ENCODE data around the gene IFITM2. TPM values are rescaled to one million over a fixed set of nuclear protein-coding genes. Genes with fewer than 3 reads are reported as not detected.
"Not testable (repeated sequence)": the region's sequence is repeated elsewhere in the genome, so short reads cannot be mapped to it uniquely, and the experiment has no call there.

IFITM2 gene
- polyA plus RNA-seq, 1 donor (not counting 4 experiments of a cell fraction or from before 2014, with no cell fraction given), result 83.0 TPM

GRCh38 chr11:331358-332060 lies 23.9 kb downstream of the IFITM2 start:
- Histone ChIP-seq H3K27me3 (ENCODE audit: control insufficient read depth, extremely low read depth, insufficient read depth, low read length) (peaks cover 8% of the 10 kb centered on the region), H3K4me2 (ENCODE audit: control insufficient read depth, extremely low read depth, insufficient read depth, low read depth, low read length) (no peak overlapping the region)

GRCh38 chr11:332651-333480 lies 25.2 kb downstream of the IFITM2 start:
- Histone ChIP-seq H4K20me1 (ENCODE audit: control insufficient read depth, extremely low read depth, insufficient read depth, low read length) (no peaks in the 10 kb centered on the region), H3K4me1 (ENCODE audit: control insufficient read depth, extremely low read depth, insufficient read depth, low read length) (peaks cover 3% of the 10 kb centered on the region), H2AFZ (ENCODE audit: control insufficient read depth, low read length) (no peak overlapping the region), H3K9me1 (ENCODE audit: control insufficient read depth, extremely low read depth, insufficient read depth, low read length) (no peaks in the 10 kb centered on the region), H3K36me3 (ENCODE audit: control insufficient read depth in 2 of 2, extremely low read depth in 1 of 2, insufficient read depth in 2 of 2, low read length in 2 of 2) (no peaks in the 10 kb centered on the region), H3K9me3 (ENCODE audit: control insufficient read depth, low read depth, low read length) (peaks cover 2% of the 10 kb centered on the region), H3K79me2 (ENCODE audit: control insufficient read depth, insufficient read depth, low read length) (no peaks in the 10 kb centered on the region), H3K4me3 (ENCODE audit: control insufficient read depth in 2 of 3, extremely low read depth in 1 of 3, insufficient read depth in 2 of 3, low read depth in 1 of 3, low read length in 3 of 3) (no peak overlapping the region), H3K27ac (ENCODE audit: control insufficient read depth, insufficient read depth, low read length) (no peak overlapping the region), H3K9ac (ENCODE audit: control insufficient read depth, extremely low read depth, insufficient read depth, low read length) (no peak overlapping the region), H3K4me2 (ENCODE audit: control insufficient read depth, extremely low read depth, insufficient read depth, low read depth, low read length) (no peak overlapping the region), H3K27me3 (ENCODE audit: control insufficient read depth, extremely low read depth, insufficient read depth, low read length) (peaks cover 4% of the 10 kb centered on the region)
- FAIRE-seq (no peak), DNase-seq (ENCODE audit: low read depth, low spot score) (no peak)
- TF ChIP-seq EZH2 (IDR thresholded peaks at IDR 0.05; ENCODE audit: low read length) (no peak), CTCF (optimal IDR thresholded peaks at IDR 0.05 in 1 of 3, IDR thresholded peaks at IDR 0.05 in 1 of 3, conservative IDR thresholded peaks at IDR 0.05 in 1 of 3; ENCODE audit: extremely low read depth in 1 of 3, insufficient read depth in 2 of 3, low read length in 3 of 3) (no peak)
- dilution Hi-C loops (cut with MboI; ENCODE audit: extremely low pct_ligation_motif_present, low sequenced_read_pairs), result no loop called here

More at GRCh38 chr11:331358-332060, 23.9 kb downstream of the IFITM2 start:
- Histone ChIP-seq H4K20me1 (ENCODE audit: control insufficient read depth, extremely low read depth, insufficient read depth, low read length) (no peaks in the 10 kb centered on the region), H3K4me1 (ENCODE audit: control insufficient read depth, extremely low read depth, insufficient read depth, low read length) (peaks cover 3% of the 10 kb centered on the region), H3K36me3 (ENCODE audit: control insufficient read depth in 2 of 2, extremely low read depth in 1 of 2, insufficient read depth in 2 of 2, low read length in 2 of 2) (no peaks in the 10 kb centered on the region), H2AFZ (ENCODE audit: control insufficient read depth, low read length) (no peak overlapping the region), H3K9me3 (ENCODE audit: control insufficient read depth, low read depth, low read length) (peaks cover 2% of the 10 kb centered on the region), H3K9me1 (ENCODE audit: control insufficient read depth, extremely low read depth, insufficient read depth, low read length) (no peaks in the 10 kb centered on the region), H3K27ac (ENCODE audit: control insufficient read depth, insufficient read depth, low read length) (no peak overlapping the region), H3K9ac (ENCODE audit: control insufficient read depth, extremely low read depth, insufficient read depth, low read length) (no peak overlapping the region), H3K4me3 (ENCODE audit: control insufficient read depth in 2 of 3, extremely low read depth in 1 of 3, insufficient read depth in 2 of 3, low read depth in 1 of 3, low read length in 3 of 3) (no peak overlapping the region), H3K79me2 (ENCODE audit: control insufficient read depth, insufficient read depth, low read length) (no peaks in the 10 kb centered on the region)
- dilution Hi-C loops (cut with MboI; ENCODE audit: extremely low pct_ligation_motif_present, low sequenced_read_pairs), result no loop called here
- no peak for TF ChIP-seq CTCF (optimal IDR thresholded peaks at IDR 0.05 in 1 of 3, IDR thresholded peaks at IDR 0.05 in 1 of 3, conservative IDR thresholded peaks at IDR 0.05 in 1 of 3; ENCODE audit: extremely low read depth in 1 of 3, insufficient read depth in 2 of 3, low read length in 3 of 3)
- no peak for TF ChIP-seq EZH2 (IDR thresholded peaks at IDR 0.05; ENCODE audit: low read length)
- DNase-seq (ENCODE audit: low read depth, low spot score), result no peak
- no peak for FAIRE-seq

- H3K27ac ChIP-seq (ENCODE audit: control insufficient read depth, insufficient read depth, low read length); DNase-seq (ENCODE audit: low read depth, low spot score); H3K9me3 ChIP-seq (ENCODE audit: control insufficient read depth, low read depth, low read length); FAIRE-seq; H3K36me3 ChIP-seq (ENCODE audit: control insufficient read depth in 2 of 2, extremely low read depth in 1 of 2, insufficient read depth in 2 of 2, low read length in 2 of 2); H3K79me2 ChIP-seq (ENCODE audit: control insufficient read depth, insufficient read depth, low read length); H2AFZ ChIP-seq (ENCODE audit: control insufficient read depth, low read length); H3K4me3 ChIP-seq (ENCODE audit: control insufficient read depth in 2 of 3, extremely low read depth in 1 of 3, insufficient read depth in 2 of 3, low read depth in 1 of 3, low read length in 3 of 3); H4K20me1 ChIP-seq (ENCODE audit: control insufficient read depth, extremely low read depth, insufficient read depth, low read length); H3K9me1 ChIP-seq (ENCODE audit: control insufficient read depth, extremely low read depth, insufficient read depth, low read length); H3K4me1 ChIP-seq (ENCODE audit: control insufficient read depth, extremely low read depth, insufficient read depth, low read length); dilution Hi-C loops (cut with MboI; ENCODE audit: extremely low pct_ligation_motif_present, low sequenced_read_pairs); H3K9ac ChIP-seq (ENCODE audit: control insufficient read depth, extremely low read depth, insufficient read depth, low read length); H3K27me3 ChIP-seq (ENCODE audit: control insufficient read depth, extremely low read depth, insufficient read depth, low read length): not testable (repeated sequence)
- peak overlapping the region; percentile 8 for H3K4me2 ChIP-seq (ENCODE audit: control insufficient read depth, extremely low read depth, insufficient read depth, low read depth, low read length)
Observed at GRCh38 chr11:333616-334263, 26.1 kb downstream of the IFITM2 start.
